BLaER1 treated with 17β-estradiol and CSF1 and Interleukin-3, amounts not matched to agents 10 nM and 100 nM (cell line): ENCODE results near the gene AP3D1.
A peak's percentile ranks its signal among the peaks of the same experiment; 100 is the strongest.

Experiments used
- H3K27ac ChIP-seq, 11 experiments: shearing (Covaris generic); formaldehyde crosslinking; 2 replicates each; pipeline ENCODE4 v1.8.1; 2022
- H3K27me3 ChIP-seq, 11 experiments: shearing (Covaris generic); formaldehyde crosslinking; 2 replicates each; pipeline ENCODE4 v1.8.1; 2022
- H3K36me3 ChIP-seq, 11 experiments: shearing (Covaris generic); formaldehyde crosslinking; 2 replicates each; pipeline ENCODE4 v1.8.1; 2022
- H3K4me1 ChIP-seq, 10 experiments: shearing (Covaris generic); formaldehyde crosslinking; 2 replicates each; pipeline ENCODE4 v1.8.1; 2022
- H3K4me2 ChIP-seq, 11 experiments: shearing (Covaris generic); formaldehyde crosslinking; 2 replicates each; pipeline ENCODE4 v1.8.1; 2022
- H3K4me3 ChIP-seq, 10 experiments: shearing (Covaris generic); formaldehyde crosslinking; 2 replicates each; pipeline ENCODE4 v1.8.1; 2022
- H3K9ac ChIP-seq, 11 experiments: shearing (Covaris generic); formaldehyde crosslinking; 2 replicates each; pipeline ENCODE4 v1.8.1; 2022
- H3K9me3 ChIP-seq, 11 experiments: shearing (Covaris generic); formaldehyde crosslinking; replicated peaks in 1 of 11; 2 replicates each; pipeline ENCODE4 v1.8.1; 2022
- H4K20me1 ChIP-seq, 11 experiments: shearing (Covaris generic); formaldehyde crosslinking; 2 replicates each; pipeline ENCODE4 v1.8.1; 2022
- Cebpa-rat ChIP-seq, 11 experiments: shearing (Covaris generic); IDR thresholded peaks; 2 replicates each; pipeline ENCODE4 v1.8.1; 2022

The AP3D1 gene

GRCh38 chr19:2053601-2054389, 97.6 kb downstream of the AP3D1 start:
- Histone ChIP-seq H3K27me3 (no peaks in the 10 kb centered on the region), H3K9me3 (no peaks in the 10 kb centered on the region), H3K4me2 (peak overlapping the region in 7 of 11 experiments; percentile 23 to 88 (median 69); a peak in 8 of 22 replicates), H3K9ac (peak overlapping the region in 1 of 11 experiments; percentile 33; a peak in 1 of 22 replicates), H3K4me3 (no peak overlapping the region), H3K36me3 (peaks cover 7 to 11% (median 9%) of the 10 kb centered on the region in 11 experiments; a peak in 21 of 22 replicates), H4K20me1 (peaks cover 17 to 22% (median 19%) of the 10 kb centered on the region in 11 experiments), H3K27ac (peak overlapping the region in 4 of 11 experiments; percentile 13 to 65 (median 22); a peak in 3 of 22 replicates), H3K4me1 (peaks cover 65 to 81% (median 77%) of the 10 kb centered on the region in 10 experiments)
- TF ChIP-seq Cebpa-rat (IDR thresholded peaks at IDR 0.05), result no peak

GRCh38 chr19:2051773-2052704, 99.3 kb downstream of the AP3D1 start:
- Histone ChIP-seq H3K36me3 (peaks cover 19 to 29% (median 27%) of the 10 kb centered on the region in 11 experiments; a peak in 21 of 22 replicates), H4K20me1 (peaks cover 34 to 40% (median 37%) of the 10 kb centered on the region in 11 experiments), H3K9me3 (no peaks in the 10 kb centered on the region), H3K27me3 (no peaks in the 10 kb centered on the region), H3K4me2 (peak overlapping the region; percentile 72 to 100 (median 91)), H3K9ac (peak overlapping the region; percentile 69 to 98 (median 90); a peak in 20 of 22 replicates), H3K27ac (peak overlapping the region; percentile 67 to 92 (median 78)), H3K4me1 (peaks cover 65 to 81% (median 77%) of the 10 kb centered on the region in 10 experiments), H3K4me3 (peak overlapping the region in 8 of 10 experiments; percentile 90 to 100 (median 100); a peak in 11 of 20 replicates)
- TF ChIP-seq Cebpa-rat (IDR thresholded peaks at IDR 0.05), result no peak

DNA sequence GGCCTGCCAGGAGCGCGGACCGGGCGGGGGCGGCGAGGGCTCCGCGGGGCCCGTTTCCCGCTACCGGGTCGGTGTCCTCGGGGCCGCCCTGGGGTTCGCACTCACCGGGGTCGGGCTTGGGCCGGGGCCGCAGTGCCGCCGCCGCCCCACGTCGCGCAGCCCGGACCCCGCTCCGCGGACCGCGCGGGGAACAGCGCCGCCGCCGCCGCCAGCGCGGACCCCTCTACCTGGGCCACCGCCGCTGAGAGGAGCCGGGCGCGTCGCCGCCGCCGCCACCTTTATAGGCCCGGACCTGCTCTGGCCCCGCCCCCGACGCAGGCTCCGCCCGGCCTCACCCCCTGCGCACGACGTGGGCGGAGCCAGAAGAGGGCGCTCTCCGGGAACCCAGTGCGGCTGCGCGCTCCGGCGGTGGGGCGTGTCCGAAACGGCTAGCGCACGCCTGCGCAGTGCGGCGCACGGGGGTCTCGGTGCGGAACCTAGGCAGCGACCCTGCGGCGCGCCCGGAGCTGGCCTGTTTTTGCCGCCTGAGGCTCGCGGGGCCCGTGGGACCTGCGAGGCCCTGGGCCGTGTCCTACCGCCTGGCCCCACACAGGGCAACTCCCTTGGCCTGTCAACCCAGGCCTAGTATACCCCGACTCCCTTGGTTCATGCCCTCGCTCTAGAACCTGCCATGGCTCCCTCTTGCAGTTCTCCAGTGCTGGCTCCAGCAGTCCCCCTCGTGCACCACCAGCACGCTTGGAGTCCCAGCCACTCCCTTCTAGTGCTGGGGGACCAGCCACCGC, 100.2 kb downstream of the AP3D1 start, which contains the start of gene MKNK2:
Gene MKNK2, minus strand, starts transcription at position 254 of the 782 bp plus-strand sequence. CDS start 393 bp downstream, outside the sequence.
- no peak for TF ChIP-seq Cebpa-rat (IDR thresholded peaks at IDR 0.05)

More for the DNA sequence above, 100.2 kb downstream of the AP3D1 start, which contains the start of gene MKNK2:
- Histone ChIP-seq H3K4me3 (peak within 1 kb of the TSS; percentile 87 to 100 (median 100)), H3K27ac (peak within 1 kb of the TSS; percentile 67 to 92 (median 86)), H3K4me1 (peaks cover 67 to 83% (median 78%) of the 10 kb centered on the region in 10 experiments), H4K20me1 (peaks cover 43 to 48% (median 46%) of the 10 kb centered on the region in 11 experiments), H3K9me3 (no peaks in the 10 kb centered on the region), H3K4me2 (peak within 1 kb of the TSS; percentile 91 to 100 (median 99)), H3K9ac (peak within 1 kb of the TSS; percentile 78 to 98 (median 90)), H3K36me3 (peaks cover 28 to 37% (median 35%) of the 10 kb centered on the region in 11 experiments), H3K27me3 (no peaks in the 10 kb centered on the region)
